ENCODE results near the gene PRKCB.

DNA sequence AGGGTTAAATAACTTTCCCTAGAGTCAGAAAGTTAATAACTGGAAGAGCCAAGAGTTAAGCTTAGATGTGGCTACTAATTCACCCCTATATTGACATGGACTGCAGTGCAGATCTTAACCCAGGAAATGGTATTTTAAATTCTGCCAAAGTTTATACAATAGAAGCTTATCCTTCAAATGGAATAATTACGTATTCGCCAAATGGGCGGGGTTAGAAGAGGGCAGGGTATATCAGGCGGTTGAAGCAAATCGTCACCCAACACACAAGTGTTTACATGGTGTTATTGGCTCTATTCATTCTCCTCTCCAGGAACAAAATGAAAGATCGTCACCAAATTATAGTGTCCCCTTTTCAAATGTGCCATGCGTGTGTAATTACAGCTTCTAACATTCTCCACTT, 182.7 kb downstream of the PRKCB start:
- TF ChIP-seq HNF4A (conservative IDR thresholded peaks at IDR 0.05) (no peak), EGR1 (IDR thresholded peaks at IDR 0.05; ENCODE audit: low read depth in 2 of 2) (no peak), TAF1 (conservative IDR thresholded peaks at IDR 0.05) (no peak), SP1 (IDR thresholded peaks at IDR 0.05) (no peak)
- TF ChIP-seq, protein P1, sequence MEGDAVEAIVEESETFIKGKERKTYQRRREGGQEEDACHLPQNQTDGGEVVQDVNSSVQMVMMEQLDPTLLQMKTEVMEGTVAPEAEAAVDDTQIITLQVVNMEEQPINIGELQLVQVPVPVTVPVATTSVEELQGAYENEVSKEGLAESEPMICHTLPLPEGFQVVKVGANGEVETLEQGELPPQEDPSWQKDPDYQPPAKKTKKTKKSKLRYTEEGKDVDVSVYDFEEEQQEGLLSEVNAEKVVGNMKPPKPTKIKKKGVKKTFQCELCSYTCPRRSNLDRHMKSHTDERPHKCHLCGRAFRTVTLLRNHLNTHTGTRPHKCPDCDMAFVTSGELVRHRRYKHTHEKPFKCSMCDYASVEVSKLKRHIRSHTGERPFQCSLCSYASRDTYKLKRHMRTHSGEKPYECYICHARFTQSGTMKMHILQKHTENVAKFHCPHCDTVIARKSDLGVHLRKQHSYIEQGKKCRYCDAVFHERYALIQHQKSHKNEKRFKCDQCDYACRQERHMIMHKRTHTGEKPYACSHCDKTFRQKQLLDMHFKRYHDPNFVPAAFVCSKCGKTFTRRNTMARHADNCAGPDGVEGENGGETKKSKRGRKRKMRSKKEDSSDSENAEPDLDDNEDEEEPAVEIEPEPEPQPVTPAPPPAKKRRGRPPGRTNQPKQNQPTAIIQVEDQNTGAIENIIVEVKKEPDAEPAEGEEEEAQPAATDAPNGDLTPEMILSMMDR (IDR thresholded peaks at IDR 0.05; ENCODE audit: low read depth, low read length, missing input control) = no peak
